Heart right ventricle (tissue), 16 donors: ENCODE results near the gene SVOP. TPM values are rescaled to one million over a fixed set of nuclear protein-coding genes. Genes with fewer than 3 reads are reported as not detected.

ENCODE experiments used
- ATAC-seq, 8 donors: fragments of 200-7000 bp; cut with Tn5 transposase; one replicate each; pipeline ENCODE4 v1.9.1; 2020; ENCODE audit warnings: mild to moderate bottlenecking in 8 of 8, moderate library complexity in 8 of 8, moderate number of reproducible peaks in 1 of 8
- DNase-seq, 2 donors: peaks; one replicate each; pipeline ENCODE4 v3.0.0-alpha.2; 2020
- H3K27ac ChIP-seq, 10 donors: fragments of 200-600 bp; sonication (generic) in 2 of 10; one replicate each; pipeline versions ENCODE4 v1.5.0 to v1.8.0; 2020 to 2022; ENCODE audit warnings: mild to moderate bottlenecking in 3 of 10
- H3K27me3 ChIP-seq, 7 donors: fragments of 200-600 bp; one replicate each; pipeline ENCODE4 v1.8.0; 2021 to 2022; ENCODE audit warnings: mild to moderate bottlenecking in 2 of 7
- H3K36me3 ChIP-seq, 9 donors: fragments of 200-600 bp; sonication (generic) in 1 of 9; one replicate each; pipeline versions ENCODE4 v1.5.0 to v1.8.0; 2020 to 2022; ENCODE audit warnings: mild to moderate bottlenecking in 2 of 9
- H3K4me1 ChIP-seq, 9 donors: fragments of 200-600 bp; sonication (generic) in 1 of 9; one replicate each; pipeline versions ENCODE4 v1.5.0 to v1.8.0; 2020 to 2022; ENCODE audit warnings: mild to moderate bottlenecking in 4 of 9
- H3K4me3 ChIP-seq, 10 donors: fragments of 200-600 bp; sonication (generic) in 2 of 10; one replicate each; pipeline versions ENCODE4 v1.5.0 to v1.8.0; 2020 to 2022; ENCODE audit warnings: mild to moderate bottlenecking in 7 of 10, moderate library complexity in 2 of 10
- H3K9me3 ChIP-seq, 11 donors: fragments of 200-600 bp in 10 of 11; sonication (generic) in 2 of 11; one replicate each; pipeline versions ENCODE4 v1.5.0 to v1.8.0; 2013 to 2022; ENCODE audit warnings: mild to moderate bottlenecking in 2 of 11, control low read depth in 1 of 11, moderate library complexity in 1 of 11
- CTCF ChIP-seq, 9 donors: fragments of 200-600 bp; sonication (generic) in 2 of 9; IDR thresholded peaks; one replicate each; pipeline versions ENCODE4 v1.5.0 to v1.8.0; 2021 to 2022; ENCODE audit warnings: antibody characterized with exemption in 9 of 9, mild to moderate bottlenecking in 5 of 9, moderate library complexity in 1 of 9
- WGBS, 2 donors: extraction: QIAGEN DNeasy Blood & Tissue Kit; methylation state at CpG; one replicate each; pipeline ENCODE4 v1.1.7; 2013; ENCODE audit warnings: inconsistent platforms in 1 of 2; 5-methylcytosine and 5-hydroxymethylcytosine counted together
- intact Hi-C, 10 donors: fragments of 100-400 bp; cut with DNase I; formaldehyde crosslinking; loops; one replicate each; pipeline versions ENCODE4 v1.11.1 to v1.14.2; 2022
- long read RNA-seq, 3 donors: library from polyadenylated mRNA; unstranded; transcript quantifications; one replicate each; pipeline ENCODE4 v2.0.0, GENCODE V29; 2020 to 2021
- polyA plus RNA-seq, 2 donors: library from polyadenylated mRNA; stranded (reverse); fragments of 200-250 nt; gene quantifications; one replicate each; pipeline ENCODE4 v1.2.3, GENCODE V29; 2013
- total RNA-seq, 10 donors: library from RNA; stranded (reverse); fragmentation: NEBNext Ultra II Directional in 3 of 10; extraction: Animal tissue kit (Norgen Biotek cat#: 25700) in 3 of 10; gene quantifications; one replicate each; pipeline versions ENCODE4 v1.2.1 to v1.2.4, GENCODE V29; 2021 to 2023
- donor health status: Arrhythmogenic right ventricular cardiomyopathy.
- donor health status: ischemic (EF 13 %, LVEDD 7.1; RV severe dilation, severe dysfunction).
- donor health status: healthy with polysubstance abuse.
- donor health status: DM: no; HTN: yes; CAD: no.
- donor health status: DM: no; HTN: no; CAD: no.
- donor health status: ischemic (EF 25% LVEDD 6.9; RV normal size, moderate dysfunction).
- donor health status: ischemic (EF 25% LVEDD 5.7; RV mildly dilated, moderate dysfunction).
- donor health status: healthy.
- donor health status: DM: yes; HTN: yes; CAD: no.
- donor health status: Ischemic cardiomyopathy.
- donor health status: ischemic (EF 35%, LVEDD 5.7; RV mildly dilated, moderate dysfunction).
- donor health status: nonischemic (EF 11% LVEDD 7.7; RV severe dilation, severe dysfunction).
- donor health status: DM: yes; HTN: yes; CAD: no.
- donor health status: PGD.
- donor health status: ischemic (EF 29% LVEDD 5.4; RV normal size, mild dysfunction).
- donor health status: nonischemic (EF 23%, LVEDD 6.1; RV moderate dilation, normal function).

Gene SVOP
- total RNA-seq = 1 to 10 TPM in 9 of 10 donors, under 1 TPM in 1; 0.17 to 2.8 (median 2.2) TPM
- polyA plus RNA-seq = 1 to 10 TPM in 1 of 2 donors, under 1 TPM in 1; 0.28 to 1.6 TPM
- long read RNA-seq, donor 1, partial matches to known transcripts = 3 of 15 reads
- long read RNA-seq, donor 1, other reads (novel, unspliced or antisense) = 12 of 15 reads
- long read RNA-seq, donor 2, partial matches to known transcripts = 2 of 10 reads
- long read RNA-seq, donor 2, other reads (novel, unspliced or antisense) = 8 of 10 reads
- long read RNA-seq, donor 3, partial matches to known transcripts = 0 of 1 reads
- long read RNA-seq, donor 3, other reads (novel, unspliced or antisense) = 1 of 1 reads

GRCh38 chr12:109020796-109021380 lies at the start of gene SVOP:
Gene SVOP, minus strand, starts transcription at chr12:109021068. Its CDS starts 200 bp downstream, at chr12:109020868.
- ATAC-seq (peak; percentile 88 to 99 (median 97)), DNase-seq (peak; percentile 83)
- 6% methylated on average over 25 to 30 of the region's 30 CpGs for WGBS, 2 donors
- Histone ChIP-seq H3K9me3 (no peaks in the 10 kb centered on the region), H3K4me3 (peak within 1 kb of the TSS in 4 of 10 donors; percentile 11 to 21 (median 13)), H3K36me3 (no peaks in the 10 kb centered on the region), H3K27ac (no peak within 1 kb of the TSS), H3K27me3 (peaks cover 0 to 20% (median 0%) of the 10 kb centered on the region in 7 donors), H3K4me1 (peaks cover 0 to 11% (median 0%) of the 10 kb centered on the region in 9 donors)
- intact Hi-C loops = no loop called here
- TF ChIP-seq CTCF (IDR thresholded peaks at IDR 0.05) = no peak

- no peak for TF ChIP-seq CTCF (IDR thresholded peaks at IDR 0.05)
- Histone ChIP-seq H3K36me3 (peaks cover 0 to 96% (median 40%) of the 10 kb centered on the region in 9 donors), H3K27me3 (no peaks in the 10 kb centered on the region), H3K9me3 (no peaks in the 10 kb centered on the region), H3K4me1 (no peaks in the 10 kb centered on the region), H3K4me3 (no peak overlapping the region), H3K27ac (no peak overlapping the region)
- DNase-seq = no peak
- peak in 1 of 8 donors; percentile 22 for ATAC-seq
- intact Hi-C loops = no loop called here
- WGBS, 2 donors = 79 to 85% methylated on average over 17 of the region's 17 CpGs
Observed at GRCh38 chr12:109069307-109070271, 48.7 kb upstream of the SVOP start.

- H3K4me3 ChIP-seq = no peak overlapping the region
- peaks cover 0 to 90% (median 37%) of the 10 kb centered on the region in 9 donors for H3K36me3 ChIP-seq
- WGBS, 2 donors = 79 to 87% methylated on average over 1 of the region's 1 CpG
- no peaks in the 10 kb centered on the region for H3K27me3 ChIP-seq
- H3K27ac ChIP-seq = no peak overlapping the region
- DNase-seq (no peak), ATAC-seq (no peak)
- intact Hi-C loops = no loop called here
- H3K9me3 ChIP-seq = peaks cover 0 to 8% (median 0%) of the 10 kb centered on the region in 11 donors
- H3K4me1 ChIP-seq = no peaks in the 10 kb centered on the region
- TF ChIP-seq CTCF (IDR thresholded peaks at IDR 0.05) = no peak
Observed at GRCh38 chr12:109065853-109066193, 45.0 kb upstream of the SVOP start.
